ENCODE data around the gene NACC2. TPM values are rescaled to one million over a fixed set of nuclear protein-coding genes. Genes with fewer than 3 reads are reported as not detected.

Gene NACC2
- total and polyA plus RNA-seq, 2 experiments from 2014 or later, result 11.0 to 13.0 TPM

DNA sequence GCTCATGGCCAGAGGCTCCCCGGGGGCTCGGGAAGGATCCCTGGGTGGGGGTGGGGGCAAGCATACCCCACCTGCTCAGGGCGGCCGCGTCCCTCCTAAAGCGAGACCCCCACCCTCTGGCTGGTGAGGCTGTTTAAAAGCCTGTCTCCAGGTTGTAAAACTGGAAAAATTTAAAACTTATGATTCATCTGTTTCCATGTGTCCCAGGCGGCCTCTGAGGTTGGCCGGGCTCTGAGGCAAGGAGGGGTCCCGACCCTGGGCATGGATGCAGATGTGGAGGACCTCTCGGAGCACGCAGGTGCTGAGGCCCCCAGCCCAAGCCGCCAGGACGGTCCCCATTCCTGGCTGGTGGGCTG lies 47.7 kb upstream of the NACC2 start:
- H3K4me1 ChIP-seq (ENCODE audit: insufficient read depth), result no peaks in the 10 kb centered on the region
- H3K9me2 ChIP-seq (replicated peaks; ENCODE audit: insufficient read depth), result no peaks in the 10 kb centered on the region
- no peaks in the 10 kb centered on the region for H4K20me1 ChIP-seq (ENCODE audit: insufficient read depth, poor library complexity, severe bottlenecking)
- TF ChIP-seq EZH2 (IDR thresholded peaks at IDR 0.05; ENCODE audit: borderline replicate concordance) (no peak), EZH2phosphoT487 (IDR thresholded peaks at IDR 0.05; ENCODE audit: low read depth, severe bottlenecking, unreplicated experiment) (no peak)
- TF ChIP-seq, protein P1, sequence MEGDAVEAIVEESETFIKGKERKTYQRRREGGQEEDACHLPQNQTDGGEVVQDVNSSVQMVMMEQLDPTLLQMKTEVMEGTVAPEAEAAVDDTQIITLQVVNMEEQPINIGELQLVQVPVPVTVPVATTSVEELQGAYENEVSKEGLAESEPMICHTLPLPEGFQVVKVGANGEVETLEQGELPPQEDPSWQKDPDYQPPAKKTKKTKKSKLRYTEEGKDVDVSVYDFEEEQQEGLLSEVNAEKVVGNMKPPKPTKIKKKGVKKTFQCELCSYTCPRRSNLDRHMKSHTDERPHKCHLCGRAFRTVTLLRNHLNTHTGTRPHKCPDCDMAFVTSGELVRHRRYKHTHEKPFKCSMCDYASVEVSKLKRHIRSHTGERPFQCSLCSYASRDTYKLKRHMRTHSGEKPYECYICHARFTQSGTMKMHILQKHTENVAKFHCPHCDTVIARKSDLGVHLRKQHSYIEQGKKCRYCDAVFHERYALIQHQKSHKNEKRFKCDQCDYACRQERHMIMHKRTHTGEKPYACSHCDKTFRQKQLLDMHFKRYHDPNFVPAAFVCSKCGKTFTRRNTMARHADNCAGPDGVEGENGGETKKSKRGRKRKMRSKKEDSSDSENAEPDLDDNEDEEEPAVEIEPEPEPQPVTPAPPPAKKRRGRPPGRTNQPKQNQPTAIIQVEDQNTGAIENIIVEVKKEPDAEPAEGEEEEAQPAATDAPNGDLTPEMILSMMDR (IDR thresholded peaks at IDR 0.05; ENCODE audit: poor library complexity), result no peak
- no peak overlapping the region for H3K27ac ChIP-seq
- H3K9me3 ChIP-seq (ENCODE audit: low read depth), result no peaks in the 10 kb centered on the region
- H3K36me3 ChIP-seq (replicated peaks; ENCODE audit: insufficient read depth, low read depth), result no peaks in the 10 kb centered on the region
- no peak for DNase-seq (ENCODE audit: low spot score)
- H3K27me3 ChIP-seq, result no peaks in the 10 kb centered on the region
- no peak overlapping the region for H2AFZ ChIP-seq
- no peaks in the 10 kb centered on the region for H3K79me2 ChIP-seq
- no peak overlapping the region for H3K4me3 ChIP-seq
- 57% methylated on average over 13 of the region's 13 CpGs for WGBS (ENCODE audit: low lambda C conversion rate, missing lambda C conversion rate)
- H3K4me2 ChIP-seq, result no peak overlapping the region

DNA sequence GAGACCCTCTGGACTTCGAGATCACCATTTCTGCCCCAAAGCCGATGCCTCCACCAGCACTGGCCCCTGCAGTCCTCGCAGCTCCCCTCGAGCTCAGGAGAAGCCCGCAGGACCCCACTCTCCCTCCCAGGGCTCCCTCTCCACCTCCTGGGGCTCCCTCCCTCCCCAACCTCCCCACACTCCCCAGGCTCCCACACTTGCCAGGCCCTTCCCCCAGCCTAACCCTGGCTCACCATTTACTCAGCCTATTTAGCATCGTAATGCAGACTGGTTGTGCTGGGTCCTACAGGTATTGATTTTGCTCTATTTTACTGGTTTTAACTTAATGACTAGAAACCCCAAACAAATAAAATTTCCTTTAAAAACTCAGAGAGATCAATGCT lies 47.3 kb upstream of the NACC2 start:
- no peak for DNase-seq (ENCODE audit: low spot score)
- Histone ChIP-seq H3K4me1 (ENCODE audit: insufficient read depth) (no peaks in the 10 kb centered on the region), H3K27ac (no peak overlapping the region), H3K9me3 (ENCODE audit: low read depth) (no peaks in the 10 kb centered on the region), H3K27me3 (peaks cover under 1% of the 10 kb centered on the region), H3K4me2 (no peak overlapping the region), H3K36me3 (replicated peaks; ENCODE audit: insufficient read depth, low read depth) (no peaks in the 10 kb centered on the region), H4K20me1 (ENCODE audit: insufficient read depth, poor library complexity, severe bottlenecking) (no peaks in the 10 kb centered on the region), H3K4me3 (no peak overlapping the region), H3K79me2 (no peaks in the 10 kb centered on the region), H2AFZ (no peak overlapping the region), H3K9me2 (replicated peaks; ENCODE audit: insufficient read depth) (no peaks in the 10 kb centered on the region)
- TF ChIP-seq, protein P1 (IDR thresholded peaks at IDR 0.05; ENCODE audit: poor library complexity), result no peak
- TF ChIP-seq EZH2 (IDR thresholded peaks at IDR 0.05; ENCODE audit: borderline replicate concordance) (no peak), EZH2phosphoT487 (IDR thresholded peaks at IDR 0.05; ENCODE audit: low read depth, severe bottlenecking, unreplicated experiment) (no peak)
- WGBS (ENCODE audit: low lambda C conversion rate, missing lambda C conversion rate), result 81% methylated on average over 5 of the region's 6 CpGs

DNA sequence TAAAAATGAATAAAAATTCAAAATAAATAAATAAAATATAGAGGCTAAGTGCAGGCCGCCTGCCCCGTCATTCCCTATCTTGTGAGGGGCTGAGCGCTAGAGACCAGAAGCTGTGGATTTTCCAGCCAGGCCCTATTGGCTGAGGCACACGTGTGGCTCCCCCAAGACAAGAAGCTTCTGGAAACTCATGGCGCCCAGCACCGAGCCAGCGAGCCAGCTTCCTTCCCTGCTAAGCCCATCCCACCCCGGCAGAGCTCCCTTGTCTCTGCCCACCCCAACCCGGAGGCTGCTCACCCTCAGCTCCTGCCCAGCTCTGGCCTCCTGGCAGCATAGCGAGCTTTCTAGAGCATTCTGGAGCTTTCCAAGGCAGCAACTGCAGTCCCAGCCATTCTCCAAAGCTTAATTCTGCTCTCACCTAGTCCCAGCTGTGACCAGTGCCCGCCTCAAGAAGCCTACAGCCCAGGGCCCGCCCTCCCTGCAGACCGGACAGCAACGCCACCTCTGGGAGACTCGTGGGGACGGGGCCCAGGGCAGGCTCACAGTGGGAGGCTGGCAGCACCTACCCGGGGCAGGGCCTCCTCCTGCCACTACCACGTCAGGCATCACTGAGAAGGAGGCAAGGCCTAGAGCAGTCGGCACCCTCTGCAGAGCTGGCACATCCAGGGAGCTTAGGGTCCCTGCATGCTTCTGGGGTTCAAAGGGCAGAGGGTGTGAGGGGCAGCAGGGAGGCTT lies 46.8 kb upstream of the NACC2 start:
- no peaks in the 10 kb centered on the region for H3K36me3 ChIP-seq (replicated peaks; ENCODE audit: insufficient read depth, low read depth)
- no peaks in the 10 kb centered on the region for H4K20me1 ChIP-seq (ENCODE audit: insufficient read depth, poor library complexity, severe bottlenecking)
- 79% methylated on average over 18 of the region's 19 CpGs for WGBS (ENCODE audit: low lambda C conversion rate, missing lambda C conversion rate)
- H3K27me3 ChIP-seq, result peaks cover 7% of the 10 kb centered on the region
- H3K4me1 ChIP-seq (ENCODE audit: insufficient read depth), result no peaks in the 10 kb centered on the region
- no peaks in the 10 kb centered on the region for H3K9me3 ChIP-seq (ENCODE audit: low read depth)
- H2AFZ ChIP-seq, result no peak overlapping the region
- TF ChIP-seq, protein P1 (IDR thresholded peaks at IDR 0.05; ENCODE audit: poor library complexity), result no peak
- TF ChIP-seq EZH2phosphoT487 (IDR thresholded peaks at IDR 0.05; ENCODE audit: low read depth, severe bottlenecking, unreplicated experiment), result no peak
- no peak for TF ChIP-seq EZH2 (IDR thresholded peaks at IDR 0.05; ENCODE audit: borderline replicate concordance)
- no peak overlapping the region for H3K27ac ChIP-seq
- H3K79me2 ChIP-seq, result no peaks in the 10 kb centered on the region
- no peak for DNase-seq (ENCODE audit: low spot score)
- no peak overlapping the region for H3K4me2 ChIP-seq
- H3K9me2 ChIP-seq (replicated peaks; ENCODE audit: insufficient read depth), result no peaks in the 10 kb centered on the region
- no peak overlapping the region for H3K4me3 ChIP-seq

All from hepatocyte (in vitro differentiated cells).